AG04449 (cell line): Measurements from ENCODE around the gene VWA5B1.
"Not testable (repeated sequence)": the region's sequence is repeated elsewhere in the genome, so short reads cannot be mapped to it uniquely, and the experiment has no call there.

Source experiments
- CTCF ChIA-PET: fragments of 350-600 bp; formaldehyde crosslinking; extraction: SDS; loops from one replicate; lab custom pipeline; 2021; ENCODE audit warnings: antibody characterized with exemption; lab: Yijun Ruan, JAX
- POLR2A ChIA-PET: fragments of 400-600, 350-600 bp; formaldehyde crosslinking; extraction: SDS; loops from one replicate; lab custom pipeline; 2020; ENCODE audit warnings: antibody characterized with exemption, inconsistent platforms; lab: Yijun Ruan, JAX
- DNase-seq: peaks from one replicate; pipeline ENCODE4 v3.0.0-alpha.2; 2010; ENCODE audit warnings: low read depth, low spot score
- H3K4me3 ChIP-seq: 2 replicates; pipeline ENCODE4 v1.5.1; 2011; ENCODE audit warnings: low read depth, mild to moderate bottlenecking, control low read depth, low read length
- TF ChIP-seq, protein P1 (sequence below): IDR thresholded peaks from one replicate; pipeline ENCODE4 v1.5.1; 2011; ENCODE audit warnings: mild to moderate bottlenecking, moderate library complexity, low read length, control low read depth, inconsistent platforms; ENCODE audit not compliant: insufficient read depth; ENCODE audit errors: missing control alignments

VWA5B1 gene

DNA sequence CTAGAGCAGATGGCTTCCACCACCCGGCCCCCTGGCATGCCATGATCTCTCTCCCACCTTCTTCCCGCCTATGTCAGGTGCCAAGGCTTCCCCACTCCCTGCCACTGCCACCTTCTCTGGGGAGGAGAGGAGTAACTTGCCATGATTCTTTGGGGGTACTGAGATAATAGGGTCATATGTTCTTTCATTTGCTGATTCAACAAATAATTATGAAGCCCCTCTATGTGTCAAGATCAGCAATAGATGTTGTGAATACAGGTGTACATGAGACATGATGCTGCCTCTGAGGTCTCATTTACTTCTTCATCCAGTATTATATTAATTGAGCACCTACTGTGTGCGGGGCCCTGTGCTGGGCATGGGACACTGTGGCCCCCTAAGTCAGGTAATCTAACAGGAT, 6.0 kb upstream of the VWA5B1 start:
- CTCF ChIA-PET, result no interaction called here
- TF ChIP-seq, protein P1, sequence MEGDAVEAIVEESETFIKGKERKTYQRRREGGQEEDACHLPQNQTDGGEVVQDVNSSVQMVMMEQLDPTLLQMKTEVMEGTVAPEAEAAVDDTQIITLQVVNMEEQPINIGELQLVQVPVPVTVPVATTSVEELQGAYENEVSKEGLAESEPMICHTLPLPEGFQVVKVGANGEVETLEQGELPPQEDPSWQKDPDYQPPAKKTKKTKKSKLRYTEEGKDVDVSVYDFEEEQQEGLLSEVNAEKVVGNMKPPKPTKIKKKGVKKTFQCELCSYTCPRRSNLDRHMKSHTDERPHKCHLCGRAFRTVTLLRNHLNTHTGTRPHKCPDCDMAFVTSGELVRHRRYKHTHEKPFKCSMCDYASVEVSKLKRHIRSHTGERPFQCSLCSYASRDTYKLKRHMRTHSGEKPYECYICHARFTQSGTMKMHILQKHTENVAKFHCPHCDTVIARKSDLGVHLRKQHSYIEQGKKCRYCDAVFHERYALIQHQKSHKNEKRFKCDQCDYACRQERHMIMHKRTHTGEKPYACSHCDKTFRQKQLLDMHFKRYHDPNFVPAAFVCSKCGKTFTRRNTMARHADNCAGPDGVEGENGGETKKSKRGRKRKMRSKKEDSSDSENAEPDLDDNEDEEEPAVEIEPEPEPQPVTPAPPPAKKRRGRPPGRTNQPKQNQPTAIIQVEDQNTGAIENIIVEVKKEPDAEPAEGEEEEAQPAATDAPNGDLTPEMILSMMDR, result no peak
- DNase-seq, result no peak
- POLR2A ChIA-PET, result no interaction called here
- H3K4me3 ChIP-seq, result no peak overlapping the region

DNA sequence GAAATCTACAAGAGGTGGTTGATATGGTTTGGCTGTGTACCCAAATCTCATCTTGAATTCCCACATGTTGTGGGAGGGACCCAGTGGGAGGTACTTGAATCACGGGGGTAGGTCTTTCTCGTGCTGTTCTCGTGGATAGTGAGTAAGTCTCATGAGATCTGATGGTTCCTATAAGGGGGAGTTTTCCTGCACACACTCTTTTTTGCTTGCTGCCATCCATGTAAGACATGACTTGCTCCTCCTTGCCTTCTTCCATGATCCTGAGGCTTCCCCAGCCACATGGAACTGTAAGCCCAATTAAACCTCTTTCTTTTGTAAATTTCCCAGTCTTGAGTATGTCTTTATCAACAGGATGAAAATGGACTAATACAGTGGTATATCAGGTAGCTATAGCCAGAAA, 5.2 kb upstream of the VWA5B1 start:
- TF ChIP-seq, protein P1, result no peak
- POLR2A ChIA-PET, result no interaction called here
- no peak overlapping the region for H3K4me3 ChIP-seq
- CTCF ChIA-PET, result no interaction called here
- no peak for DNase-seq

DNA sequence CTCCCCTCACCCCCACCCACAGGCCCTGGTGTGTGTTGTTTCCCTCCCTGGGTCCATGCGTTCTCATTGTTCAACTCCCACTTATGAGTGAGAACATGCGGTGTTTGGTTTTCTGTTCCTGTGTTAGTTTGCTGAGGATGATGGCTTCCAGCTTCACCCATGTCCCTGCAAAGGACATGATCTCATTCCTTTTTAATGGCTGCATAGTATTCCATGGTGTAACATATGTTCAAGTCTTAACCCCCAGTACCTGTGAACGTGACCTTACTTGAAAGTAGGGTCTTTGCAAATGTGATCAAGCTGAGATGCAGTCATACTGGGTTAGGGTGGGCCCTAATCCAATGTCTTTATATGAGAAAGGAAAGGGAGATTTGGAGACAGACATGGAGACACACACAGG, 3.0 kb upstream of the VWA5B1 start:
- DNase-seq, POLR2A ChIA-PET, H3K4me3 ChIP-seq: not testable (repeated sequence)

DNA sequence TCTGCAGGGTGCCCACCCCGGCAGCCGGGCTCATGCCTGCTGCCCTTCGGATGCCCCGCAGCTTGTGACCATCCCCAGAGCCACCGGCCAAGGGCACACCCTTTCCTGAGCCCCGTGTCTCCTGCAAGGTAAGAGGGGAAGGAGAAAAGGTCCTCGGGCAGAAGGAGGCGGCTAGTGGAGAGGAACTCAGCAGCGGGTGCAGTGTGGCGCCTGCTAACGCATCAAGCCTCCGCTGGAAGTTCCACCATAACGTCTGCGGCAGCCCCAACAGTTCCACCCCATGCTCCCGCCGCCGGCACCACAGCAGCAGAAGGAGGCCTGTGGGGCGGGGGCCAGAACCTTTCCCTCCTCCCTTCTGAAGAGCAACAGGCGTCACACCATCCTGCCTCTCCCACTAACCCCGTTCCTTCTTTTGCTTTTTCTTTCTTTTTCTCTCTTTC, 990 bp downstream of the VWA5B1 start:
- no peak for DNase-seq
- H3K4me3 ChIP-seq, result no peak overlapping the region
- CTCF ChIA-PET, result no interaction called here
- POLR2A ChIA-PET, result no interaction called here
- TF ChIP-seq, protein P1, result no peak

More for the DNA sequence above, 3.0 kb upstream of the VWA5B1 start:
- CTCF ChIA-PET, result not testable (repeated sequence)

DNA sequence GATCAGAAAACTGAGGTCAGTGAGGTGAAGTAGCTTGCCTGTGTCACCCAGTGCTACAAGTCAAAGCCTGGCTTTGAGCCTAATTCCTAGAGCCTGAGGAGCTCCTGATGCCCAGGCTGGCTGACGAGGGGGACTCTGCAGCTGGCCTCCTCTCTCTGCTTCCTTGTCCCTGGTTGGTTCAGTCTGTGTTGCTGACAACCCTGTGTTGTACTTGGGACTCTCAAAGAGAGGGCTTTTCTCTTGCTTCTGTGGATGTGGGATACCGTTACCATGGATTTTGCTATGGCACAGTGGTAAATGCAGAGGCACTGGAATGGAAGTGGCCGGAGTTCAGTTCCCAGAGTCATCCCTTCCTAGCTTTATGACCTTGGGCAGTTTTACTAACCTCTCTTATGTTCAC, 8.0 kb downstream of the VWA5B1 start:
- ChIA-PET CTCF (no interaction called here), POLR2A (no interaction called here)
- no peak for DNase-seq
- TF ChIP-seq, protein P1, result no peak
- no peak overlapping the region for H3K4me3 ChIP-seq

DNA sequence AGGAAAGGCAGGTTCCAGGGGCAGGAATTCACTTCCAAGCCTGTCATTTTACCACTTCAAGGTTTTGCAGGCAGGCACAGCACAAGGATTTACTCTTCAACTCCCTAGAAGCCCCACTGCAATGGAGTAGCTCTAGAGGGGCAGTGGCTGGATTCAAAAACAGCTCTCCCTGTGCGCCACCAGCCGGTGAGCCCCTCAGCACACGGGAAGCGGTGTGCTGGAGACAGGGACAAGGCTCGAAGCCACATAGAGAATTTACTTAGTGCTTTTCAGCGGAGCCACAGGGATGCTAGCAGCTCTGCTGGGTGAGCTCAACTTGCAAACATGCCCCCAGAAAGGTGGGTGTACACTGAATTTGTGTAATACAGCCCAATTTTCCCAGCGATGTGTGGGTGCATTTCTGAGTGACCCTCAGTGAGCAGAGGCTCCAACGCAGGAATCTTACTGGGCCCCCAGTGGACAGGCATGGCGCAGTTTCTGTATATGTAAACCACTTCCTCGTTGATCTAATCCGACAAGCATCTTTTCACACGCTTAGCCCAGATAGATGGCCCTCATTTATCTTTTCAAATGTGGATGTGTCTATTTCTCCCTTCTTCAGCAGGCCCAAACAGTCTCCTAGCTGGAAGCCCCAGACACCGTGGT, 10.9 kb downstream of the VWA5B1 start:
- DNase-seq, result no peak
- TF ChIP-seq, protein P1, result no peak
- no peak overlapping the region for H3K4me3 ChIP-seq
- POLR2A ChIA-PET, result no interaction called here
- CTCF ChIA-PET, result no interaction called here

DNA sequence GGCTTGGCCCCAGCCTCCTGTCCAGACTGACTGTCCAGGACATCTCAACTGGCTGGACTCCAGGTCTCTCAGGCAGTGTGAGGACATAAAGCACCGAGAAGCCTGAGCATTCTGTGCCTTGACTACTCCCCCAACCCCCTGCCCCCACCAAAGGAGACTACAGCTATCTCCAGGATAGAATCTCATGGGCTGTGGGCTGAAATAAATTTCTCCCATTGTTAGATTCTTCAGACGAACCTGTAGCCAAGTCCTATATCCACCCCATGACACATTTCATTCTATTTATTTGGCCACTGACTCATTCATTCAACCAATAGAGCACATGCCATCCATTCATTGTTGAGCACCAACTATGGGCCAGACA, 11.4 kb downstream of the VWA5B1 start:
- no peak overlapping the region for H3K4me3 ChIP-seq
- TF ChIP-seq, protein P1, result no peak
- no peak for DNase-seq
- ChIA-PET CTCF (no interaction called here), POLR2A (no interaction called here)
